HL-60 (cell line): ENCODE data around the gene RAI1.

ENCODE experiments used
- CTCF ChIP-seq: IDR thresholded peaks from one replicate; pipeline ENCODE4 v1.5.1; 2011; ENCODE audit warnings: low read length, control low read depth, inconsistent platforms; ENCODE audit not compliant: insufficient read depth
- POLR2AphosphoS5 ChIP-seq: IDR thresholded peaks from 2 replicates; pipeline ENCODE4 v1.6.1; 2012; ENCODE audit warnings: low read depth
- TF ChIP-seq, protein P1 (sequence below): IDR thresholded peaks from 2 replicates; pipeline ENCODE4 v1.6.1; 2012; ENCODE audit warnings: low read depth; ENCODE audit not compliant: insufficient replicate concordance

GRCh38 chr17:17784657-17785267, 103.5 kb downstream of the RAI1 start:
- TF ChIP-seq, protein P1, sequence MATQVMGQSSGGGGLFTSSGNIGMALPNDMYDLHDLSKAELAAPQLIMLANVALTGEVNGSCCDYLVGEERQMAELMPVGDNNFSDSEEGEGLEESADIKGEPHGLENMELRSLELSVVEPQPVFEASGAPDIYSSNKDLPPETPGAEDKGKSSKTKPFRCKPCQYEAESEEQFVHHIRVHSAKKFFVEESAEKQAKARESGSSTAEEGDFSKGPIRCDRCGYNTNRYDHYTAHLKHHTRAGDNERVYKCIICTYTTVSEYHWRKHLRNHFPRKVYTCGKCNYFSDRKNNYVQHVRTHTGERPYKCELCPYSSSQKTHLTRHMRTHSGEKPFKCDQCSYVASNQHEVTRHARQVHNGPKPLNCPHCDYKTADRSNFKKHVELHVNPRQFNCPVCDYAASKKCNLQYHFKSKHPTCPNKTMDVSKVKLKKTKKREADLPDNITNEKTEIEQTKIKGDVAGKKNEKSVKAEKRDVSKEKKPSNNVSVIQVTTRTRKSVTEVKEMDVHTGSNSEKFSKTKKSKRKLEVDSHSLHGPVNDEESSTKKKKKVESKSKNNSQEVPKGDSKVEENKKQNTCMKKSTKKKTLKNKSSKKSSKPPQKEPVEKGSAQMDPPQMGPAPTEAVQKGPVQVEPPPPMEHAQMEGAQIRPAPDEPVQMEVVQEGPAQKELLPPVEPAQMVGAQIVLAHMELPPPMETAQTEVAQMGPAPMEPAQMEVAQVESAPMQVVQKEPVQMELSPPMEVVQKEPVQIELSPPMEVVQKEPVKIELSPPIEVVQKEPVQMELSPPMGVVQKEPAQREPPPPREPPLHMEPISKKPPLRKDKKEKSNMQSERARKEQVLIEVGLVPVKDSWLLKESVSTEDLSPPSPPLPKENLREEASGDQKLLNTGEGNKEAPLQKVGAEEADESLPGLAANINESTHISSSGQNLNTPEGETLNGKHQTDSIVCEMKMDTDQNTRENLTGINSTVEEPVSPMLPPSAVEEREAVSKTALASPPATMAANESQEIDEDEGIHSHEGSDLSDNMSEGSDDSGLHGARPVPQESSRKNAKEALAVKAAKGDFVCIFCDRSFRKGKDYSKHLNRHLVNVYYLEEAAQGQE: no peak
- TF ChIP-seq CTCF: no peak
- TF ChIP-seq POLR2AphosphoS5: no peak
